DND-41 (cell line): ENCODE measurements around the gene BACH2.

Experiments
- ATAC-seq: fragments of 200-7000 bp; cut with Tn5 transposase; 3 replicates; pipeline ENCODE4 v1.9.1; 2021; ENCODE audit warnings: low read depth; ENCODE audit not compliant: insufficient read depth
- DNase-seq: peaks from one replicate; pipeline ENCODE4 v3.0.0-alpha.2; 2020
- H2AFZ ChIP-seq: 2 replicates; pipeline ENCODE4 v1.6.0; 2012; ENCODE audit warnings: low read depth, low read length
- H3K27ac ChIP-seq: 2 replicates; pipeline ENCODE4 v1.5.1; 2012; ENCODE audit warnings: low read length, inconsistent platforms
- H3K27me3 ChIP-seq: fragments of 200-600 bp; sonication (generic); 2 replicates; pipeline ENCODE4 v1.6.0; 2012; ENCODE audit warnings: low read length, mild to moderate bottlenecking, inconsistent platforms; ENCODE audit not compliant: insufficient read depth, poor library complexity
- H3K36me3 ChIP-seq: 2 replicates; pipeline ENCODE4 v1.5.1; 2012; ENCODE audit warnings: low read length, inconsistent platforms; ENCODE audit not compliant: insufficient read depth
- H3K4me1 ChIP-seq: 2 replicates; pipeline ENCODE4 v1.5.1; 2012; ENCODE audit warnings: mild to moderate bottlenecking, low read length; ENCODE audit not compliant: insufficient read depth
- H3K4me2 ChIP-seq: 2 replicates; pipeline ENCODE4 v1.6.0; 2012; ENCODE audit warnings: mild to moderate bottlenecking, moderate library complexity, low read length, inconsistent platforms; ENCODE audit not compliant: insufficient read depth
- H3K4me3 ChIP-seq, 2 experiments: fragments of 200-600 bp in 1 of 2; shearing (Covaris generic) in 1 of 2; 2 replicates each; pipeline ENCODE4 v1.5.1; 2012 to 2016; ENCODE audit warnings: inconsistent platforms in 2 of 2, low read length in 2 of 2, mild to moderate bottlenecking in 2 of 2, low read depth in 1 of 2, moderate library complexity in 1 of 2
- H3K79me2 ChIP-seq: 2 replicates; pipeline ENCODE4 v1.6.0; 2012; ENCODE audit warnings: low read length, inconsistent platforms; ENCODE audit not compliant: insufficient read depth
- H3K9ac ChIP-seq: 2 replicates; pipeline ENCODE4 v1.6.0; 2012; ENCODE audit warnings: low read depth, mild to moderate bottlenecking, inconsistent platforms, low read length, moderate library complexity
- H3K9me3 ChIP-seq: 2 replicates; pipeline ENCODE4 v1.5.1; 2012; ENCODE audit warnings: low read length, moderate library complexity, mild to moderate bottlenecking, inconsistent platforms; ENCODE audit not compliant: insufficient read depth, severe bottlenecking
- H4K20me1 ChIP-seq: 2 replicates; pipeline ENCODE4 v1.6.0; 2012; ENCODE audit warnings: low read length; ENCODE audit not compliant: insufficient read depth
- CTCF ChIP-seq: IDR thresholded peaks from 2 replicates; pipeline ENCODE4 v1.5.1; 2012; ENCODE audit warnings: borderline replicate concordance, low read length, moderate library complexity, mild to moderate bottlenecking; ENCODE audit not compliant: poor library complexity, severe bottlenecking; ENCODE audit errors: extremely low read depth
- EZH2 ChIP-seq: IDR thresholded peaks from 3 replicates; pipeline ENCODE4 v1.6.1; 2012; ENCODE audit warnings: borderline replicate concordance, low read depth, mild to moderate bottlenecking, moderate library complexity, low read length, inconsistent platforms; ENCODE audit not compliant: severe bottlenecking

Gene BACH2

GRCh38 chr6:90127595-90127994 is 169.0 kb downstream of the BACH2 start:
- Histone ChIP-seq H3K4me2 (no peak overlapping the region), H3K9ac (no peak overlapping the region), H4K20me1 (no peaks in the 10 kb centered on the region), H3K4me3 (no peak overlapping the region), H2AFZ (no peak overlapping the region), H3K4me1 (no peaks in the 10 kb centered on the region), H3K27ac (no peak overlapping the region), H3K36me3 (no peaks in the 10 kb centered on the region), H3K27me3 (no peaks in the 10 kb centered on the region), H3K9me3 (no peaks in the 10 kb centered on the region), H3K79me2 (no peaks in the 10 kb centered on the region)
- TF ChIP-seq EZH2: no peak
- no peak for TF ChIP-seq CTCF
- ATAC-seq: no peak
- no peak for DNase-seq

GRCh38 chr6:90126839-90127238 is 169.8 kb downstream of the BACH2 start:
- TF ChIP-seq CTCF (no peak), EZH2 (no peak)
- H3K9me3 ChIP-seq: no peaks in the 10 kb centered on the region
- no peaks in the 10 kb centered on the region for H4K20me1 ChIP-seq
- H3K79me2 ChIP-seq: no peaks in the 10 kb centered on the region
- H3K36me3 ChIP-seq: no peaks in the 10 kb centered on the region
- H2AFZ ChIP-seq: no peak overlapping the region
- no peaks in the 10 kb centered on the region for H3K4me1 ChIP-seq
- H3K9ac ChIP-seq: no peak overlapping the region
- H3K4me3 ChIP-seq: no peak overlapping the region
- H3K4me2 ChIP-seq: no peak overlapping the region
- H3K27me3 ChIP-seq: no peaks in the 10 kb centered on the region
- H3K27ac ChIP-seq: no peak overlapping the region
- DNase-seq: no peak
- no peak for ATAC-seq

GRCh38 chr6:90126181-90126580 is 170.5 kb downstream of the BACH2 start:
- H3K4me1 ChIP-seq: no peaks in the 10 kb centered on the region
- no peak overlapping the region for H3K4me2 ChIP-seq
- DNase-seq: no peak
- H3K79me2 ChIP-seq: no peaks in the 10 kb centered on the region
- no peak for ATAC-seq
- H4K20me1 ChIP-seq: no peaks in the 10 kb centered on the region
- H3K27me3 ChIP-seq: no peaks in the 10 kb centered on the region
- no peaks in the 10 kb centered on the region for H3K9me3 ChIP-seq
- H3K36me3 ChIP-seq: no peaks in the 10 kb centered on the region
- H3K4me3 ChIP-seq: no peak overlapping the region
- no peak for TF ChIP-seq CTCF
- TF ChIP-seq EZH2: no peak
- no peak overlapping the region for H2AFZ ChIP-seq
- no peak overlapping the region for H3K9ac ChIP-seq
- H3K27ac ChIP-seq: no peak overlapping the region
